Measurements from ENCODE around the gene MYO1A.

- TF ChIP-seq POLR2AphosphoS5 (IDR thresholded peaks at IDR 0.05): no peak
- no peak for TF ChIP-seq CTCF (IDR thresholded peaks at IDR 0.05)
- no peak for TF ChIP-seq POLR2A (IDR thresholded peaks at IDR 0.05)
- TF ChIP-seq EP300 (IDR thresholded peaks at IDR 0.05): no peak
These were observed 18.7 kb downstream of the MYO1A start for GRCh38 chr12:57031138-57031725.

All from stomach (tissue), 4 donors.